Measurements from ENCODE around the gene CDA. TPM values are rescaled to one million over a fixed set of nuclear protein-coding genes. Genes with fewer than 3 reads are reported as not detected.

CDA gene
- total and polyA plus RNA-seq, 9 of the 15 experiments (the other 6 are each of a cell fraction or from before 2014, with no cell fraction given) = not detected

DNA sequence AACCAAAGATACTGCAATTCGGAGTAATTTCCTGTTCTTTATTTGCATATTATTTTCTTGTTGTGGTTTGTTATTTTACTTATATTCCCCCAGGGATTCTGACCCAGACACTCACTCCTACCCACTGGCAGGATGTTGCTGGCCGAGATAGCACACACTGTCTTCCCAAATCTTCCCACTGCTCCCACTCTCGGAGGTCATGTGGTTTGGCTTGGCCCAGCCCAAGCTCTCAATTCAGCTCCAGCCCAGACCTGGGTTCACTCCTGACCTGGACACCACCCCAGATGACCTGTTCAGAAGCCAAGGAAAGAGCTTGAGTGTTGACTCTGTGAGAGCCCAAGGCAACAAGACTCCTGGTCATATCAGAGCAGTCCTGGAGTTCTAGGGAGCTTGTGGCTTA, 37.7 kb upstream of the CDA start:
- no peak overlapping the region for H3K4me3 ChIP-seq
- TF ChIP-seq NFXL1 (CRISPR knock-in tag; IDR thresholded peaks at IDR 0.05) = no peak
- TF ChIP-seq PURB (CRISPR knock-in tag; IDR thresholded peaks at IDR 0.05; ENCODE audit: low read depth) = no peak
- TF ChIP-seq, protein P1, sequence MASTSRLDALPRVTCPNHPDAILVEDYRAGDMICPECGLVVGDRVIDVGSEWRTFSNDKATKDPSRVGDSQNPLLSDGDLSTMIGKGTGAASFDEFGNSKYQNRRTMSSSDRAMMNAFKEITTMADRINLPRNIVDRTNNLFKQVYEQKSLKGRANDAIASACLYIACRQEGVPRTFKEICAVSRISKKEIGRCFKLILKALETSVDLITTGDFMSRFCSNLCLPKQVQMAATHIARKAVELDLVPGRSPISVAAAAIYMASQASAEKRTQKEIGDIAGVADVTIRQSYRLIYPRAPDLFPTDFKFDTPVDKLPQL (IDR thresholded peaks at IDR 0.05; ENCODE audit: extremely low read depth, insufficient read length) = no peak
- TF ChIP-seq ZSCAN32 (CRISPR knock-in tag; IDR thresholded peaks at IDR 0.05) = no peak
- TF ChIP-seq ZNF212 (CRISPR knock-in tag; IDR thresholded peaks at IDR 0.05) = no peak
- TF ChIP-seq, protein P2, sequence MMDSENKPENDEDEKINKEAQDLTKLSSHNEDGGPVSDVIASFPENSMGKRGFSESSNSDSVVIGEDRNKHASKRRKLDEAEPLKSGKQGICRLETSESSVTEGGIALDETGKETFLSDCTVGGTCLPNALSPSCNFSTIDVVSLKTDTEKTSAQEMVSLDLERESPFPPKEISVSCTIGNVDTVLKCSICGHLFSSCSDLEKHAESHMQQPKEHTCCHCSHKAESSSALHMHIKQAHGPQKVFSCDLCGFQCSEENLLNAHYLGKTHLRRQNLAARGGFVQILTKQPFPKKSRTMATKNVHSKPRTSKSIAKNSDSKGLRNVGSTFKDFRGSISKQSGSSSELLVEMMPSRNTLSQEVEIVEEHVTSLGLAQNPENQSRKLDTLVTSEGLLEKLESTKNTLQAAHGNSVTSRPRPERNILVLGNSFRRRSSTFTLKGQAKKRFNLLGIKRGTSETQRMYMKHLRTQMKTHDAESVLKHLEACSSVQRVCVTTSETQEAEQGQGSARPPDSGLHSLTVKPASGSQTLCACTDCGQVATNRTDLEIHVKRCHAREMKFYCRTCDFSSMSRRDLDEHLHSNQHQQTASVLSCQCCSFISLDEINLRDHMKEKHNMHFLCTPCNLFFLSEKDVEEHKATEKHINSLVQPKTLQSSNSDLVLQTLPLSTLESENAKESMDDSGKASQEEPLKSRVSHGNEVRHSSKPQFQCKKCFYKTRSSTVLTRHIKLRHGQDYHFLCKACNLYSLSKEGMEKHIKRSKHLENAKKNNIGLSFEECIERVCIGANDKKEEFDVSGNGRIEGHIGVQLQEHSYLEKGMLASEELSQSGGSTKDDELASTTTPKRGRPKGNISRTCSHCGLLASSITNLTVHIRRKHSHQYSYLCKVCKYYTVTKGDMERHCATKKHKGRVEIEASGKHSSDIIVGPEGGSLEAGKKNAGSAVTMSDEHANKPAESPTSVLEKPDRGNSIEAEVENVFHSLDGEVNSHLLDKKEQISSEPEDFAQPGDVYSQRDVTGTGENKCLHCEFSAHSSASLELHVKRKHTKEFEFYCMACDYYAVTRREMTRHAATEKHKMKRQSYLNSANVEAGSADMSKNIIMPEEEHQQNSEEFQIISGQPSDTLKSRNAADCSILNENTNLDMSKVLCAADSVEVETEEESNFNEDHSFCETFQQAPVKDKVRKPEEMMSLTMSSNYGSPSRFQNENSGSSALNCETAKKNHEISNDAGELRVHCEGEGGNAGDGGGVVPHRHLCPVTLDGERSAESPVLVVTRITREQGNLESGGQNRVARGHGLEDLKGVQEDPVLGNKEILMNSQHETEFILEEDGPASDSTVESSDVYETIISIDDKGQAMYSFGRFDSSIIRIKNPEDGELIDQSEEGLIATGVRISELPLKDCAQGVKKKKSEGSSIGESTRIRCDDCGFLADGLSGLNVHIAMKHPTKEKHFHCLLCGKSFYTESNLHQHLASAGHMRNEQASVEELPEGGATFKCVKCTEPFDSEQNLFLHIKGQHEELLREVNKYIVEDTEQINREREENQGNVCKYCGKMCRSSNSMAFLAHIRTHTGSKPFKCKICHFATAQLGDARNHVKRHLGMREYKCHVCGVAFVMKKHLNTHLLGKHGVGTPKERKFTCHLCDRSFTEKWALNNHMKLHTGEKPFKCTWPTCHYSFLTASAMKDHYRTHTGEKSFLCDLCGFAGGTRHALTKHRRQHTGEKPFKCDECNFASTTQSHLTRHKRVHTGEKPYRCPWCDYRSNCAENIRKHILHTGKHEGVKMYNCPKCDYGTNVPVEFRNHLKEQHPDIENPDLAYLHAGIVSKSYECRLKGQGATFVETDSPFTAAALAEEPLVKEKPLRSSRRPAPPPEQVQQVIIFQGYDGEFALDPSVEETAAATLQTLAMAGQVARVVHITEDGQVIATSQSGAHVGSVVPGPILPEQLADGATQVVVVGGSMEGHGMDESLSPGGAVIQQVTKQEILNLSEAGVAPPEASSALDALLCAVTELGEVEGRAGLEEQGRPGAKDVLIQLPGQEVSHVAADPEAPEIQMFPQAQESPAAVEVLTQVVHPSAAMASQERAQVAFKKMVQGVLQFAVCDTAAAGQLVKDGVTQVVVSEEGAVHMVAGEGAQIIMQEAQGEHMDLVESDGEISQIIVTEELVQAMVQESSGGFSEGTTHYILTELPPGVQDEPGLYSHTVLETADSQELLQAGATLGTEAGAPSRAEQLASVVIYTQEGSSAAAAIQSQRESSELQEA (IDR thresholded peaks at IDR 0.05; ENCODE audit: low read depth) = no peak
- no peak for TF ChIP-seq ZNF644 (tag; IDR thresholded peaks at IDR 0.05; ENCODE audit: low read depth)
- no peak for TF ChIP-seq HMGN3 (IDR thresholded peaks at IDR 0.05; ENCODE audit: borderline replicate concordance, extremely low read depth, insufficient read length, low read depth, low read length)
- TF ChIP-seq POLR2G (IDR thresholded peaks at IDR 0.05; ENCODE audit: low read depth, low read length) = no peak
- no peak for TF ChIP-seq ZNF316 (IDR thresholded peaks at IDR 0.05)
- TF ChIP-seq NR1H2 (CRISPR knock-in tag; IDR thresholded peaks at IDR 0.05) = no peak
- TF ChIP-seq KAT8 (IDR thresholded peaks at IDR 0.05; ENCODE audit: low read depth) = no peak
- TF ChIP-seq, protein P3, sequence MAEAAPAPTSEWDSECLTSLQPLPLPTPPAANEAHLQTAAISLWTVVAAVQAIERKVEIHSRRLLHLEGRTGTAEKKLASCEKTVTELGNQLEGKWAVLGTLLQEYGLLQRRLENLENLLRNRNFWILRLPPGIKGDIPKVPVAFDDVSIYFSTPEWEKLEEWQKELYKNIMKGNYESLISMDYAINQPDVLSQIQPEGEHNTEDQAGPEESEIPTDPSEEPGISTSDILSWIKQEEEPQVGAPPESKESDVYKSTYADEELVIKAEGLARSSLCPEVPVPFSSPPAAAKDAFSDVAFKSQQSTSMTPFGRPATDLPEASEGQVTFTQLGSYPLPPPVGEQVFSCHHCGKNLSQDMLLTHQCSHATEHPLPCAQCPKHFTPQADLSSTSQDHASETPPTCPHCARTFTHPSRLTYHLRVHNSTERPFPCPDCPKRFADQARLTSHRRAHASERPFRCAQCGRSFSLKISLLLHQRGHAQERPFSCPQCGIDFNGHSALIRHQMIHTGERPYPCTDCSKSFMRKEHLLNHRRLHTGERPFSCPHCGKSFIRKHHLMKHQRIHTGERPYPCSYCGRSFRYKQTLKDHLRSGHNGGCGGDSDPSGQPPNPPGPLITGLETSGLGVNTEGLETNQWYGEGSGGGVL (CRISPR knock-in tag; IDR thresholded peaks at IDR 0.05) = no peak

More for the DNA sequence above, 37.7 kb upstream of the CDA start:
- Histone ChIP-seq H2AFZ (ENCODE audit: low read depth, low read length) (no peak overlapping the region), H3K4me2 (ENCODE audit: insufficient read depth, low read length) (no peak overlapping the region), H3K27me3 (ENCODE audit: control insufficient read depth in 2 of 2, insufficient read depth in 2 of 2, low read length in 2 of 2) (peaks cover 51 to 66% of the 10 kb centered on the region in 2 experiments), H3K9me1 (ENCODE audit: control insufficient read depth, insufficient read depth, low read length) (no peaks in the 10 kb centered on the region), H4K20me1 (replicated peaks; ENCODE audit: control insufficient read depth, insufficient read depth, low read length) (no peaks in the 10 kb centered on the region), H3K36me3 (ENCODE audit: control insufficient read depth, insufficient read depth, low read length) (no peaks in the 10 kb centered on the region), H3K9ac (ENCODE audit: insufficient read depth in 1 of 2, low read depth in 2 of 2, low read length in 2 of 2) (no peak overlapping the region), H3K27ac (ENCODE audit: extremely low read depth, low read depth, low read length) (no peak overlapping the region), H3K9me3 (replicated peaks; ENCODE audit: control insufficient read depth, insufficient read depth, low read depth, low read length) (no peaks in the 10 kb centered on the region), H3K79me2 (ENCODE audit: control insufficient read depth, insufficient read depth, low read length) (no peaks in the 10 kb centered on the region), H3K4me1 (replicated peaks in 1 of 2; ENCODE audit: control insufficient read depth in 2 of 2, insufficient read depth in 2 of 2, low read length in 2 of 2) (peaks cover 6 to 22% of the 10 kb centered on the region in 2 experiments; a peak in 3 of 5 replicates)
- intact Hi-C loops (cut with micrococcal nuclease) = no loop called here
- BruUV-seq (replicated peaks) = no TSS peak
- 2% methylated on average over 3 of the region's 3 CpGs for WGBS (ENCODE audit: insufficient coverage, low coverage, missing lambda C conversion rate)
- no peak for DNase-seq (ENCODE audit: extremely low read depth in 1 of 4, low spot score in 3 of 4)
- no peak for FAIRE-seq
- ChIA-PET CTCF (ENCODE audit: low intra/inter-chr PET ratio) (no interaction called here), POLR2A (interaction anchor here (0.8 to 1.6 kb wide), 3 partner anchors 8 to 14 kb away, joined by 3 to 5 read pairs (median 4); no protein-coding TSS in a partner anchor)
- peak; percentile 13; the same call in 1 of the 3 replicates for ATAC-seq
- in situ Hi-C loops (cut with MboI) = no loop called here
